ENCODE data around the gene CXCR3. TPM values are rescaled to one million over a fixed set of nuclear protein-coding genes. Genes with fewer than 3 reads are reported as not detected.
A peak's percentile ranks its signal among the peaks of the same experiment; 100 is the strongest.

The CXCR3 gene
- total and polyA plus RNA-seq, 11 donors, result 0.11 to 2.6 (median 0.29) TPM; not detected in 6

DNA sequence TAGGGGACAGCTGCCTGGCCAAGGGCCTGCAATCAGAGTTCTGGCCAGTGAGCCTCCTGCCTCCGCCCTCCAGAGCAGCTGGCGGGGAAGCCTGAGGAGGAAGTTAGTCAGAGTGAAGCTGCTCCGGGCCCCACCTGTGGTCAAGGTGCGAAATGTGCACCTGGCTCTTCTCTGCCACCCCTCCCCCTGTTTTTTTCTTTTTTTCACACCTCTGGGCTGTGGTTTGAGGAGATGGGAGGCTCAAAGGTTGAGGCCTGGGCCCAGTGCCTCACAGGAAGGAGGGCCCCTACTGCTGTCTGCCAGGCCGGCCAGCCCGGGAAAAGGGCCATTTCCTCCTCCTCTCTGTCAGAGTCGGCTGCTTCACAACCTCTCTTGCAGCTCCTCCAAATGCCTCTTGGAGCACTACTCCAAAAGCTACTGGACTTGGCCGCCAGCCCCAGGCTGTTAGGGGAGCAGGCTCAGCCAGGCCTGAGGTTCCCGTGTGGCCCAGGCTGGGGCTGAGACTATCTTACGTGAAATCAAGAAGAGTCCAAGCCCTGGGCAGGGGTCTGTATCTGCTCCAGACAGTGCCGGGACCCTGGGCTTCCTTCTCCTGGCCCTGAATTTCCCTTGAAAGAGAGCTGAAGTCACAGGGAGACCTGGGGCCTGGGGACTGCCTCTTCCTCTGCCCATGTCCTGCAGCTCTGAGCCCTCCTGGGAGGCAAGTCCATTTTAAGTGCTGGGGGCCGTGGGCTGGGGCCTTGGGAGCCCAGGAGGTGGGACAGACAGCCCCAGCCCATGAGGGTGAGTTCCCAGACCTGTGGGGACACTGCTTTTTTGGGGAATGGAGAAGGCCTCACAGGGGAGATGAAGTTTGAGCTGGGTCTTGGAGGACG lies 4.5 kb upstream of the CXCR3 start:
- Histone ChIP-seq H3K4me1 (peaks cover 0 to 20% (median 14%) of the 10 kb centered on the region in 12 donors), H3K36me3 (no peaks in the 10 kb centered on the region), H3K4me3 (peak overlapping the region in 1 of 12 donors; percentile 33), H3K27ac (peak overlapping the region; percentile 44 to 84 (median 74)), H3K9me3 (no peaks in the 10 kb centered on the region), H3K27me3 (no peaks in the 10 kb centered on the region)
- WGBS, 4 donors, result 19 to 47% (median 35%) methylated on average over 11 to 13 of the region's 13 CpGs
- ATAC-seq (peak; percentile 78 to 88 (median 87)), DNase-seq (peak; percentile 69 to 85 (median 85))
- no peak for TF ChIP-seq POLR2A (IDR thresholded peaks at IDR 0.05)
- TF ChIP-seq, protein P1, sequence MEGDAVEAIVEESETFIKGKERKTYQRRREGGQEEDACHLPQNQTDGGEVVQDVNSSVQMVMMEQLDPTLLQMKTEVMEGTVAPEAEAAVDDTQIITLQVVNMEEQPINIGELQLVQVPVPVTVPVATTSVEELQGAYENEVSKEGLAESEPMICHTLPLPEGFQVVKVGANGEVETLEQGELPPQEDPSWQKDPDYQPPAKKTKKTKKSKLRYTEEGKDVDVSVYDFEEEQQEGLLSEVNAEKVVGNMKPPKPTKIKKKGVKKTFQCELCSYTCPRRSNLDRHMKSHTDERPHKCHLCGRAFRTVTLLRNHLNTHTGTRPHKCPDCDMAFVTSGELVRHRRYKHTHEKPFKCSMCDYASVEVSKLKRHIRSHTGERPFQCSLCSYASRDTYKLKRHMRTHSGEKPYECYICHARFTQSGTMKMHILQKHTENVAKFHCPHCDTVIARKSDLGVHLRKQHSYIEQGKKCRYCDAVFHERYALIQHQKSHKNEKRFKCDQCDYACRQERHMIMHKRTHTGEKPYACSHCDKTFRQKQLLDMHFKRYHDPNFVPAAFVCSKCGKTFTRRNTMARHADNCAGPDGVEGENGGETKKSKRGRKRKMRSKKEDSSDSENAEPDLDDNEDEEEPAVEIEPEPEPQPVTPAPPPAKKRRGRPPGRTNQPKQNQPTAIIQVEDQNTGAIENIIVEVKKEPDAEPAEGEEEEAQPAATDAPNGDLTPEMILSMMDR (IDR thresholded peaks at IDR 0.05), result peak in 4 of 12 donors; percentile 10 to 44 (median 34)
- intact Hi-C loops (cut with DNase I), result no loop called here

DNA sequence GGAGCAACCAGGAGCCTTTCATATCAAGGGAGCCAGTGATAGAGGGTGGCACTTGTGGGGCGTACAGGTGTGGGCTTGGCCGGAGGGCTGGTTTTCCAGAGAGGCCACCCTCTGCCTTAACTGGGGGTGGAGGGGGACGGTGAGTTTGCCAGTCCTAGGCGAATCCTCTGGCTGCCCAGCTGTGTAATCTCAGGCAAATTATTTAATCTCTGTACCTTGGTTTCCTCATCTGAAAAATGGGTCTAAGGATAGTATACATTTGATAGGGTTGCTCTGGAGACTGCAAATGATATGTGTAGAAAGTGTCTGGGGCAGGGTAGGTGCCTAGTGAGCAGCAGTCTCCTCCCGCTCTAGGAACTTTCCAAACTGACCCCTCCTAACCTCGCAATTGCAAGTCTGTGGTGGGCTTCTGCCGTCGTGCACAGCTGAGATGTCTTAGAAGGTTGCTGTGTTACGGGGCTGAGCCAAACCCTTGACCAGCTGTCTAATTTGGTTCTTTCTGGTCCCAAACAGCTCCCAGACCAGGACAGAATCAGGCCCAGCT lies 3.8 kb upstream of the CXCR3 start:
- DNase-seq (no peak), ATAC-seq (no peak)

DNA sequence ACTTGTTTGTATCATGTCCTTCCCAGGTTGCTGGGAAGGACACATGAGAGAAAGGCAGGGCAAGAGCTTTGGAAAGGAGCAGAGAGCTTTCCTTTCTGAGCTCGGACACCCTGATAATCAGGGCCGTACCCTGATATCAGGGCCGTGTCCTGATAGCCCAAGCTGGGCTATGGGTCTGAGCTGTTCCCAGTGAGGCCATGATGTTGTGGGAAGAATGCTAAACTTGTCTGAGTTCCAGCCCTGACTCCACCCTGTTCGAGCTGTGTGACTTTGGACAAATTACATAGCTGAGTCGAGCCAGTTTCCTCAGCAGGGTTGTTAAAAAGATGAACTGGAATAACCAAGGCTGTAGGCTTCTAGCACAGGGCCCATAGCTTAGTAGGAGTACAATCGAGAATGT lies 3.3 kb upstream of the CXCR3 start:
- peak; percentile 36 to 58 (median 46) for ATAC-seq
- TF ChIP-seq POLR2A (IDR thresholded peaks at IDR 0.05), result no peak
- TF ChIP-seq, protein P1 (IDR thresholded peaks at IDR 0.05), result no peak
- no peaks in the 10 kb centered on the region for H3K9me3 ChIP-seq
- peaks cover 0 to 20% (median 14%) of the 10 kb centered on the region in 12 donors for H3K4me1 ChIP-seq
- peak overlapping the region in 8 of 12 donors; percentile 39 to 84 (median 76) for H3K27ac ChIP-seq
- intact Hi-C loops (cut with DNase I), result no loop called here
- no peaks in the 10 kb centered on the region for H3K36me3 ChIP-seq
- 29 to 56% (median 36%) methylated on average over 6 of the region's 6 CpGs for WGBS, 4 donors
- no peak for DNase-seq
- no peak overlapping the region for H3K4me3 ChIP-seq
- H3K27me3 ChIP-seq, result no peaks in the 10 kb centered on the region

More for the DNA sequence above, 3.8 kb upstream of the CXCR3 start:
- TF ChIP-seq, protein P1 (IDR thresholded peaks at IDR 0.05), result no peak
- TF ChIP-seq POLR2A (IDR thresholded peaks at IDR 0.05), result no peak
- H3K4me1 ChIP-seq, result peaks cover 0 to 20% (median 14%) of the 10 kb centered on the region in 12 donors
- no peaks in the 10 kb centered on the region for H3K27me3 ChIP-seq
- no peak overlapping the region for H3K4me3 ChIP-seq
- H3K27ac ChIP-seq, result peak overlapping the region in 11 of 12 donors; percentile 39 to 84 (median 75)
- no peaks in the 10 kb centered on the region for H3K36me3 ChIP-seq
- WGBS, 4 donors, result 78 to 85% (median 83%) methylated on average over 8 to 9 of the region's 9 CpGs
- intact Hi-C loops (cut with DNase I), result no loop called here
- H3K9me3 ChIP-seq, result no peaks in the 10 kb centered on the region

DNA sequence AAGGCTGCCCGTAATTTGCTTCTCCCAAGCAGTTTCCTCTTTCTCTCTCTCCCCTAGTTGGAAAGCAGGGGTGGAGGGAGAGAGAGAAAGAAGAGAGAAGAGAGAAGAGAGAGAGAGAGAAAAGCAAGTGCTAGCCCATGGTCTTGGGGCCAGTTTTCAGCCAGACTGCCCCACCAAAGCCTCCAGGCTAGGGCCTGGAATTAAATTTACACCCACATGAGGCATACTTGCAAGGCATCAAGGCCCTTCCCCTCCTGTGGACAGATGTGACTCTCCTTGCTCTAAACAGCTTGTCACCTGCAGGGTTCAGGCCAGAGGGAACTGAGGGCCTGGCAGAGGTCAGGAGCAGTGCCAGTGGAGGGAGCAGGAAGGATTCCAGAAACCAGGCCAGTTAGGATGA lies 1.7 kb upstream of the CXCR3 start:
- Histone ChIP-seq H3K9me3 (no peaks in the 10 kb centered on the region), H3K27ac (peak overlapping the region in 1 of 12 donors; percentile 55), H3K36me3 (peaks cover 0 to 2% (median 0%) of the 10 kb centered on the region in 9 donors), H3K27me3 (no peaks in the 10 kb centered on the region), H3K4me3 (no peak overlapping the region), H3K4me1 (peaks cover 0 to 20% (median 14%) of the 10 kb centered on the region in 12 donors)
- 50 to 100% (median 78%) methylated on average over 1 of the region's 1 CpG for WGBS, 4 donors
- DNase-seq (no peak), ATAC-seq (no peak)
- no peak for TF ChIP-seq POLR2A (IDR thresholded peaks at IDR 0.05)
- TF ChIP-seq, protein P1 (IDR thresholded peaks at IDR 0.05), result no peak
- intact Hi-C loops (cut with DNase I), result loop anchor here in 1 of 10 donors (5.0 kb wide), 1 partner anchor 32 kb away; no protein-coding TSS in a partner anchor

All from heart left ventricle (tissue), 16 donors.